NCI-H226 (cell line): ENCODE data around the gene HIP1.
"Not testable (repeated sequence)": the region's sequence is repeated elsewhere in the genome, so short reads cannot be mapped to it uniquely, and the experiment has no call there.

Experiments used
- DNase-seq: peaks from one replicate; pipeline ENCODE4 v3.0.0-alpha.2; 2015

The HIP1 gene

GRCh38 chr7:75738975-75739795 lies 444 bp upstream of the HIP1 start:
- DNase-seq = peak; percentile 97

DNA sequence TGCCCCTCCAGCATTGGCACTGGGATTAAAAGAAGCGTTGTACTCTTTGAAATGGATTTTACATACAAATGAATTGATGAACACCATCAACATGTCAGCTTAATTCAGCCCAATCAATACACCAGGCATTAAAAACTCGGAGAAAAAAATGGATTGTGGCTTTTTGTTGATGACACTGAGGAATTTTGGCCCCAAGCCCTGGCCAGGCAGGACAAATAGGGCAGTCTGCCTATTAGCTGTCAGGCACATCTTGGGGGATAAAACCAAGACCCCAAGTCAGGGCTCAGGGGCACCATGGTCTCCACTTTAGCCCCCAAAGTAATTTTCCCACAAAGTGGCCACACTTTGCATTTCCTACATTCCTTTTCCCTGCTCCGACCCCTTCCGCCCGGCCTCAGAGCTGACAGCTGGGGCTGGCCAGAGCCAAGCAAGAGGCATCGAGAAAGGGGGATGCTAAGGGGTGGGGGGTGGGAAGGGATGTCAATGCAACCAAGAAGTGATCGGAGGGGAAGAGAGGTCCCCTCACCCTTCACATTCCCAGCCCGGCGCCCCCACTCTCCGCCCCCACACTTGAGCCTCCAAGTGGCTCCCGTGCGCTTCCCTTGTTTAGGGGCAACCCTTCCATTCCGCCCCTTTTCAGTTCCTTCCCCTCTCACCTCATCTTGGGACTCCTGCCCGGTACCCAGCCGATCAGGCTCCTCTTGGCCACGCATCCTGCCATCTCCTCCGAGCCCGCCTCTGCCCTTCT lies 711 bp downstream of the HIP1 start:
- DNase-seq = no peak

DNA sequence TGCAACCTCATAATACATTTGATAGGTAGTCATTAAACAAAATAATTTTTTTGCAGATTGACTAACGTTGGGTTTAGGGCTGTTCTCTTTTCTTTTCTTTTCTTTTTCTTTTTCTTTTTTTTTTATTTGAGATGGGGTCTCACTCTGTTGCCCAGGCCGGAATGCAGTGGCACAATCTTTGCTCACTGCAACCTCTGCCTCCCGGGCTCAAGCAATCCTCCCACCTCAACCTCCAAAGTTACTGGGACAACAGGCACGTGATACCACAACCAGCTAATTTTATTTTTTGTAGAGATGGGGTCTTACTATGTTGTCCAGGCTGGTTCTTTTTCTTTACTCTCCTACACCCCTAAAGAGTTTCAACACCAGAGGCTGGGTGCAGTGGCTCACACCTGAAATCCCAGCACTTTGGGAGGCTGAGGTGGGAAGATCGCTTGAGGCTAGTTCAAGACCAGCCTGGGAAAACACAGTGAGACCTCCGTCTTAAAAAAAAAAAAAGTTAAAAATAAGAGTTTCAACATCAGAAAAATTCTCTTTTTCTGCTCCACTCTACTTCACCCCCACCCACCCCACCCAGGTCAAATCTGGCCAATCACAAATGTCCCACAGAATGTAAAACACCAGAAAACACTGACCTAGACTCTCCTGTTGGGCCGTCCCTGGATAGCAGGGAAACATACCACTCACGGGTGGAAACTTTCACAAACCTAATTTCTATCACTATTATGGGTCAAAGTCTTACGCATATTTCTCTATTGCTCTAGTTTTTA lies 3.0 kb downstream of the HIP1 start:
- no peak for DNase-seq

- no peak for DNase-seq
These were observed 3.9 kb downstream of the HIP1 start for GRCh38 chr7:75734586-75735458.

DNA sequence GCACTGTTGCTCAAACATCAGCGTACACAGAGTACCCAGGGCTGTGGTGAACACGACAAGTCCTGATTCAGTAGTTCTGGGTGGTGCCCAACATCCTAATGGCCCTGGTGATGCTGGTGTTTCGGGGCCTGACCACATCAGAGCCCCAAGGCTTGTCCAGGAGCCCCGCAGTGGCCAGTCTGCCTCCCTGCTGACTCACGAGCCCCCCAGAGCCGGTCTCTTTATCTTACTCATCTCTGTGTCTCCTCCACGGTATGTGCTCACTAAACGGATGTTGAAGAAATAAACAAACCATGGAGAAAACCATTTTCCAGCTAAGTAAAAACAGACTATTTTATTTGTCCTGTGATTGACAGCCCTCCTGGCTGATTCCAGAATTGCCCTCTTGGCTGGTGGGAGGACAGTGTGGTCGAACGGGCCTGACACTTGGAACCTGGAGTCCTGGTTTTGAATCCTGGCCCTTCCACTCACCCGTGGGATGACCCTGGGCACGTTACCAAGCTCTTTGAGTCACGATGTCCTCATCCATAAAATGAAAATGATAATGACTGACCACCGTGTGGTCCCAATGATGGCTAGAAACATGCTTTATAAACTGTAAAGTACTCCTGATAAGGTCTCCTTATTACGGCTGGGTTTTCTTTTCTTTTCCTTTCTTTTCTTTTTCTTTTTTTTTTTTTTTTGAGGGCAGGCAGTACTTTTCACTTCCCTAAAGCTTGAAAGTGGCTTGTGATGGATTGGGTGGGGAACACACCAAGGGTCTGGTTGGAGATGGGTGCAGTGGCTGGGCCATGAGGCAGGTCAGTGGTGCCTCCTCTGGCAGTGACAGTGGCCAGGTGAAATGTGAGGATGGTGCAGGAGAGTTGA lies 5.7 kb downstream of the HIP1 start:
- DNase-seq = peak; percentile 73

GRCh38 chr7:75732016-75732521 lies 6.7 kb downstream of the HIP1 start:
- DNase-seq = no peak

- no peak for DNase-seq
These were observed 8.9 kb downstream of the HIP1 start for GRCh38 chr7:75729851-75730274.

- DNase-seq = peak; percentile 53
These were observed 10.7 kb downstream of the HIP1 start for GRCh38 chr7:75727881-75728593.

DNA sequence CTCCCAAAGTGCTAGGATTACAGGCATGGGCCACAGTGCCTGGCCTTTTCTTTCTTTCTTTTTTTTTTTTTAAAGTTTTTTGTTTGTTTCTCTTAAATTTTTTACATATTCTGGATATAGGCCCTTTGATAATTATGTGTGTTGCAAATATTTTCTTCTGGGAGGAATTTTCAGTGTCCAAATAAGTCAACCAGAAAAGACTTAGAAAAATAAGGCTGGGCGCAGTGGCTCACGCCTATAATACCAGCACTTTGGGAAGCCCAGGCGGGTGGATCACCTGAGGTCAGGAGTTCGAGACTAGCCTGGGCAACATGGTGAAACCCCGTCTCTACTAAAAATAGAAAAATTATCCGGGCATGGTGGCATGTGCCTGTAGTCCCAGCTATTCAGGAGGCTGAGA lies 11.4 kb downstream of the HIP1 start:
- not testable (repeated sequence) for DNase-seq

DNA sequence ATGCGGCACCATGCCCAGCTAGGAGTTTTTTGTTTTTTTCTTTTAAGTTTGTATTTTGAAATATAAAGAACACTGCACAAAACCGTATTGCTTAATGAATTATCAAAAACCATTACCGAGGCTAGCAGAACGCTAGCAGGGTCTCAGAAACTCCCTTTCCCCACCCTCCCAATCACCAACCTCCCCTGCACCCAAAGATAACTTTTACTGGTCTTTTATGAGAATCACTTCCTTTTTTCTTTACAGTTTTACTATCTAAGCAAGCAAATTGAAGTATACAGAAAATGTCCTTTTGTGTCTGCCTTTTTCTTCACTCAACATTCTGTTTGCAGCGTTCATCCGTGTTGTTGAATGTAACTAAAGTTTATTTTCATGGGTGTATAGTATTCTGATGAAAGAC lies 13.4 kb downstream of the HIP1 start:
- no peak for DNase-seq

GRCh38 chr7:75723444-75723843 lies 15.3 kb downstream of the HIP1 start:
- no peak for DNase-seq

GRCh38 chr7:75722373-75722772 lies 16.4 kb downstream of the HIP1 start:
- no peak for DNase-seq

DNA sequence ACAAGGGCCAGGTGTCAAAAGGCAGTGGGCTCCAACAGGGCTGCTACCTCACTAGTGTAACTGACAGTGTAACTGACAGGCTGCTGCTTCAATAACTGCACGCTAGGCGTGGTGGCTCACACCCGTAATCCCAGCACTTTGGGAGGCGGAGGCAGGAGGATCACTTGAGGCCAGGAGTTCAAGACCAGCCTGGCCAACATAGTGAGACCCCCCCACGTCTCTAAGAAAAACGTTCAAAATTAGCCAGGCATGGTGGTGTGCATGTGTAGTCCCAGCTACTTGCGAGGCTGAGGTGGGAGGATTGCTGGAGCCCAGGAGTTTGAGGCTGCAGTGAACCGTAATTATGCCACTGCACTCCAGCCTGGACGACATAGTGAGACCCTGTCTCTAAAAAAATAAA lies 16.8 kb downstream of the HIP1 start:
- DNase-seq = not testable (repeated sequence)

- DNase-seq = no peak
These were observed 17.3 kb downstream of the HIP1 start for GRCh38 chr7:75721426-75721825.

GRCh38 chr7:75719626-75720025 lies 19.1 kb downstream of the HIP1 start:
- DNase-seq = no peak

DNA sequence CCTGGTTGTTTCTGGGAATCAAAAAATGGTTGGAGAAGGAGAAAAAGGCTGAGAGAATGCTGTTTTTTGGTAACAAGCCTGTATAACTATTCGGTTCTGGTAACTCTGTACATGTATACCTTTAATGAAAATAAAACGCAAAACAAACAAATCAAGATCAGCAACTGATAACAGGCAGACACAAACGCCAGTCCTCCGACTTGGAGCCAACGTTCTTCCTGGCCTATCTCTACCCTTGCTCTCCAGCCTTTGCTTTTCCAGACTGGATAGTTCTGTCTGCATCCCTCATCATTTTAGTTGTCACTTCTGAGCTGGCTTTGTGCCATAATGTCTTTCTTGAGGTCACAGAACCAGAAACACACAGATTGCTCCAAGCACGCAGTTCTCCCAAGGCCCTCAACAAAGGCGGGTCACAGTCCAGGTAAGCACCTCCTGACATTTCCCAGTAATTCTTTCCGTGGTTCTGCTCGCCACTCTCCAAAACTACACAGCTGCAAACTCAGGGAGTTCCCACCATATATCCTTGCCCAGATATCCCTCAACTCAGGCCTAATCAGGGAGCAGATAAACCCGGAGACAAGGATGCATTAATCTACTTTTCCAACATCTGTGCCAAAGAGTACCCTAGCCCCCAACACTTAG lies 20.2 kb downstream of the HIP1 start:
- DNase-seq = no peak

DNA sequence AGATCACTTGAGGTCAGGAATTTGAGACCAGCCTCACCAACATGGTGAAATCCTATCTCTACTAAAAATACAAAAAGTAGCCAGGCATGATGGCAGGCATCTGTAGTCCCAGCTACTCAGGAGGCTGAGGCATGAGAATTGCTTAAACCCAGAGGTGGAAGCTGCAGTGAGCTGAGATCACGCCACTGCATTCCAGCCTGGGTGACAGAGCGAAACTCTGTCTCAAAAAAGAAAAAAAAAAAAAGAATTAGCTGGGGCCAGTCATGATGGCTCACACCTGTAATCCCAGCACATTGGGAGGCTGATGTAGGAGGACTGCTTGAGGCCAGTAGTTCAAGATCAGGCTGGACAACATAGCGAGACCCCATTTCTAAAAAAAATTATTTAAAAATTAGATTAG lies 21.0 kb downstream of the HIP1 start:
- DNase-seq = not testable (repeated sequence)

DNA sequence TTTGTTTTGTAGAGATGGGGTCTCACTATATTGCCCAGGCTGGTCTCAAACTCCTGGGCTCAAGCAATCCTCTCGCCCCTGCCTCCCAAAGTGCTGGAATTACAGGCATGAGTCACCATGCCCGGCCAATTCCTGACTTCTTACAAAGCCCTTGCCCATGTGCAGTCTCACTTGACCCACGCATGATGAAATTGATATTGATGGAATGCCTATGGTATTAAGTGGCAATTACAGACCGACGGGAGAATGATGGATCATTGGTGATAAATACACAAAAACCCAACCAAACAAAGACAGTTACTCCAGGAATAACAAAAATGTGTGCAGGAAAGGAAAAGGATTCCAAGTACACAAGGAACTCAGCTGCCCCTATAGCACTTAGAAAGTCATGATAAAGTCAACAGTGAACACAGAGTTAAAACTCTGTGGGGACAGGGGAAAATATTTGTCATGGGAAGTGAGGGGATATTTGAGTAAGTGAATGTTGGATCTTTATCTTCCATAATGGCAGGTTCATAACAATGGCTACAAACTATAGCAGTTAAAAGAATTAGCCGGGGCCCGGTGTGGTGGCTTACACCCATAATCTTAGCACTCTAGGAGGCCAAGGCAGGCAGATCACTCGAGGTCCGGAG lies 21.6 kb downstream of the HIP1 start:
- peak; percentile 64 for DNase-seq

- DNase-seq = no peak
These were observed 22.9 kb downstream of the HIP1 start for GRCh38 chr7:75715864-75716263.
